Adrenal gland (tissue), 19 donors: ENCODE measurements around the gene SLC19A3. TPM values are rescaled to one million over a fixed set of nuclear protein-coding genes. Genes with fewer than 3 reads are reported as not detected.

Source experiments
- DNase-seq, 7 donors: peaks; one replicate each; pipeline ENCODE4 v3.0.0-alpha.2; 2019 to 2020
- H3K27ac ChIP-seq, 5 donors: fragments of 200-600 bp; sonication (generic) in 4 of 5; 1 replicate in 3 of 5; 2 replicates in 2 of 5; pipeline versions ENCODE4 v1.5.1 to v1.8.0; 2016 to 2020; ENCODE audit warnings: mild to moderate bottlenecking in 1 of 5
- H3K27me3 ChIP-seq: fragments of 200-600 bp; 2 replicates; pipeline ENCODE4 v1.8.0; 2021
- H3K36me3 ChIP-seq, 2 donors: fragments of 200-600 bp; replicated peaks in 1 of 2; 1 replicate in 1 of 2; 2 replicates in 1 of 2; pipeline versions ENCODE4 v1.5.1 to v1.8.0; 2018 to 2022
- H3K4me1 ChIP-seq, 2 donors: fragments of 200-600 bp; replicated peaks in 1 of 2; 1 replicate in 1 of 2; 2 replicates in 1 of 2; pipeline versions ENCODE4 v1.5.1 to v1.8.0; 2018 to 2021
- H3K4me3 ChIP-seq, 4 donors: fragments of 200-600 bp; sonication (generic) in 3 of 4; one replicate each; pipeline ENCODE4 v1.5.1; 2016 to 2018
- H3K9me3 ChIP-seq, 3 donors: fragments of 200-600 bp; sonication (generic) in 1 of 3; replicated peaks in 1 of 3; 1 replicate in 2 of 3; 2 replicates in 1 of 3; pipeline versions ENCODE4 v1.5.1 to v1.8.0; 2016 to 2021
- POLR2A ChIP-seq, 2 donors: fragments of 450-650 bp; IDR thresholded peaks; one replicate each; pipeline ENCODE4 v1.6.1; 2017; ENCODE audit warnings: antibody characterized with exemption in 2 of 2, mild to moderate bottlenecking in 2 of 2, moderate library complexity in 1 of 2
- whole genome bisulfite sequencing, 4 donors: extraction: QIAGEN DNeasy Blood & Tissue Kit in 2 of 4; methylation state at CpG; one replicate each; pipeline versions ENCODE4 v1.1.5 to v1.1.7; 2013 to 2017; 5-methylcytosine and 5-hydroxymethylcytosine counted together
- intact Hi-C, 2 donors: fragments of 100-400 bp; cut with DNase I; formaldehyde crosslinking; loops; one replicate each; pipeline versions ENCODE4 v1.14.1 to v1.15.0; 2022 to 2023
- long read RNA-seq, 10 donors: library from polyadenylated mRNA in 3 of 10; unstranded in 2 of 10; stranded (forward) in 1 of 10; transcript quantifications; one replicate each; pipeline ENCODE4 v2.0.0 and lab custom pipeline, GENCODE V29; 2021 to 2026
- polyA plus RNA-seq, 3 donors: library from polyadenylated mRNA; stranded (reverse); fragments of 200-250 nt in 2 of 3; fragments of 350-450 nt in 1 of 3; fragmentation: Illumina TruSeq in 1 of 3; extraction: RNeasy Lipid Tissue Mini Kit (QIAGEN cat#74804) in 1 of 3; gene quantifications; one replicate each; pipeline ENCODE4 v1.2.3, GENCODE V29; 2013 to 2014
- total RNA-seq, 9 donors: library from RNA; depleted of rRNA in 4 of 9; stranded (reverse); fragments of >200 nt in 4 of 9; fragments of 120-200 nt in 1 of 9; fragmentation: NEBNext Ultra II Directional in 1 of 9; extraction: Animal tissue kit (Norgen Biotek cat#: 25700) in 1 of 9; gene quantifications; one replicate each; pipeline versions ENCODE4 v1.1.0 to v1.2.4, GENCODE V29; 2013 to 2023
- TF ChIP-seq, protein P1 (sequence below), 6 experiments: fragments of 450-650 bp in 4 of 6; fragments of 200-600 bp in 2 of 6; sonication (generic) in 1 of 6; IDR thresholded peaks; 1 replicate in 5 of 6; 2 replicates in 1 of 6; pipeline versions ENCODE4 v1.5.1 to v1.8.0; 2016 to 2021; ENCODE audit warnings: antibody characterized with exemption in 6 of 6, mild to moderate bottlenecking in 2 of 6, moderate library complexity in 1 of 6
- donor health status: healthy with polysubstance abuse.
- donor health status: Bipolar disorder and iron deficiency.
- donor health status: DM: yes; HTN: yes; CAD: no.
- donor health status: DM: no; HTN: no; CAD: no.
- donor health status: DM: no; HTN: no; CAD: no.
- donor health status: DM: yes; HTN: yes; CAD: no.

The SLC19A3 gene
- total RNA-seq (1 to 10 TPM in 4 of 9 donors, under 1 TPM in 4, not detected in 1; 0.18 to 2.4 (median 0.98) TPM), polyA plus RNA-seq (1 to 10 TPM in 1 of 3 donors, under 1 TPM in 2; 0.37 to 7.9 (median 0.97) TPM)
- long read RNA-seq, donor 1 = 0 reads
- long read RNA-seq, donor 2 = 0 reads
- long read RNA-seq, donor 3 = 0 reads
- long read RNA-seq, donor 4 = 0 reads
- long read RNA-seq, donor 5 = 0 reads
- long read RNA-seq, donor 6 = 0 reads
- long read RNA-seq, donor 7 = 0 reads
- long read RNA-seq, donor 8 = 0 reads
- long read RNA-seq, donor 9 = 0 reads
- long read RNA-seq, donor 10 = 0 reads

DNA sequence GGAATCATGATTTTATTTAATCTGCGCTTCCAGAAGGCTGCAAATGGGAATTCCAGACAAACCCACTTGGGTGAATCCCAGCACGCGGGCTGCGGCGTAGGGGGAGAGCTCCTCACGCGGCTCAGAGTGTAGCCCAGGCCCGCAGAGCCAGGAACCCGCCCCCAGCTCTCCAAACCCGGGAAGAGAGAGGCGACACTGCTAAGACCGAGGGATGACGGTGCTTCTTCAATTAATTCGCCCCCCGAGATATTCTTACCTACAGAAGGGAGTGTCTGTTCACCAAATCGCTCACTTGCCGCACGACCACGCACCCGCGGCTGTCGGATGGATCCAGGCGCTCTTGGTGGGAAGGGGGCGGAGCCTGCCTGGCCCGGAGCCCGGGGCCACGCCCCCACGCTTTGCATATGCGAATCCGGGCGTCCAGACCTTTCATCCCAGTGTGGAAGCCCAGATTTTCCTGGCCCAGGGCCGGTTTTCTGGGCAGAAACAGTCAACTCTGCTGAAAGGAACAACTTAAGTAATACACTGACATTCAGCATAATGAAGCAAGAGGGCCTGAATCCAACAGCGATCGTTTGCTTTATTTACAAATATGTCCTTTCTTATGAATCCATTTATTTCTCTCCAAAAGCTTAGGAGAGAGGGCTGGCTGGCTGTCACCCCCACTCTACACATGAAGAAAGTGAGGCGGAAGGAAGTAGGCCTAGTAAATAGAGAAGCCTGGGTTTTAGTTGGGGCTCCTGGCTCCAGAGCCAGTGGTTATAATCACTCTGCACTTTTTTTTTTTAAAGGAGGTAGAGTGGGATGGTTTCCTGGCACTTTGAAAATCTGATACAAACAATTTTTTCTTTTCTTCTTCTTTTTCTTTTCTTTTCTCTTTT is at the start of gene SLC19A3:
SLC19A3 (minus strand) TSS at position 342 of the 881 bp plus-strand sequence. CDS start 15,710 bp downstream, outside the sequence.
- Histone ChIP-seq H3K4me3 (peak within 1 kb of the TSS in 1 of 4 donors; percentile 39), H3K27me3 (no peaks in the 10 kb centered on the region), H3K27ac (peak within 1 kb of the TSS in 1 of 5 donors; percentile 41), H3K9me3 (no peaks in the 10 kb centered on the region), H3K36me3 (no peaks in the 10 kb centered on the region), H3K4me1 (peaks cover 0 to 7% of the 10 kb centered on the region in 2 donors)
- DNase-seq = peak; percentile 69 to 88 (median 85)
- no peak for TF ChIP-seq POLR2A (IDR thresholded peaks at IDR 0.05)
- TF ChIP-seq, protein P1, sequence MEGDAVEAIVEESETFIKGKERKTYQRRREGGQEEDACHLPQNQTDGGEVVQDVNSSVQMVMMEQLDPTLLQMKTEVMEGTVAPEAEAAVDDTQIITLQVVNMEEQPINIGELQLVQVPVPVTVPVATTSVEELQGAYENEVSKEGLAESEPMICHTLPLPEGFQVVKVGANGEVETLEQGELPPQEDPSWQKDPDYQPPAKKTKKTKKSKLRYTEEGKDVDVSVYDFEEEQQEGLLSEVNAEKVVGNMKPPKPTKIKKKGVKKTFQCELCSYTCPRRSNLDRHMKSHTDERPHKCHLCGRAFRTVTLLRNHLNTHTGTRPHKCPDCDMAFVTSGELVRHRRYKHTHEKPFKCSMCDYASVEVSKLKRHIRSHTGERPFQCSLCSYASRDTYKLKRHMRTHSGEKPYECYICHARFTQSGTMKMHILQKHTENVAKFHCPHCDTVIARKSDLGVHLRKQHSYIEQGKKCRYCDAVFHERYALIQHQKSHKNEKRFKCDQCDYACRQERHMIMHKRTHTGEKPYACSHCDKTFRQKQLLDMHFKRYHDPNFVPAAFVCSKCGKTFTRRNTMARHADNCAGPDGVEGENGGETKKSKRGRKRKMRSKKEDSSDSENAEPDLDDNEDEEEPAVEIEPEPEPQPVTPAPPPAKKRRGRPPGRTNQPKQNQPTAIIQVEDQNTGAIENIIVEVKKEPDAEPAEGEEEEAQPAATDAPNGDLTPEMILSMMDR (IDR thresholded peaks at IDR 0.05) = no peak
- WGBS, 4 donors = 6 to 12% (median 9%) methylated on average over 19 to 35 of the region's 35 CpGs
- intact Hi-C loops = no loop called here

DNA sequence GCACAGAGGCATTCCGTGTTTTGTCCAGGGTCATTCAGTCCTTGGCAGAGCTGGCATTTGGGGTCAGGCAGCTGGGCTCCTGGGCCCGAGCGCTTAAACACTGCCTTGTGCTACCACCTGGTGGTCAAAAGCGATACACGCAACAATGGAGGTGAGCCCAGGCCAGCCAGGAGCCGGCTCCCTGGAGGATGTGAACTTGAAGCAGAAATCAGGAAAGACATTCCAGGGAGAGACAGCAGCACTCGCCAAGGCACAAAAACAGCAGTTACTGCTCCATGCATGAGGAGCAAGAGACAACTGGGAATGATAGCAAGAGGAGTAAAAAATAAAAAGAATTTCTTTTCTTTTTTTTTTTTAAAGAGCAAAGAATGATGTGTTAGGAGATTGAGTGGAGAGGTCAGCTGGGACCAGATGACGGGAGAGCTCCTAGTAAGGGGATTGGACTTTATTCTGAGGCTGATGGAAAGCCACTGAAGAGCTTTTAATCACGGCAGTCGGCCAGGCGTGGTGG is 48.6 kb upstream of the SLC19A3 start:
- DNase-seq = peak; percentile 80 to 93 (median 87)
- no peaks in the 10 kb centered on the region for H3K36me3 ChIP-seq
- no peaks in the 10 kb centered on the region for H3K27me3 ChIP-seq
- WGBS, 4 donors = 19 to 22% (median 20%) methylated on average over 11 of the region's 11 CpGs
- H3K4me3 ChIP-seq = no peak overlapping the region
- intact Hi-C loops = loop anchor here (5.0 to 10.0 kb wide), 4 partner anchors 109 to 364 kb away; no protein-coding TSS in a partner anchor
- no peaks in the 10 kb centered on the region for H3K9me3 ChIP-seq
- H3K4me1 ChIP-seq = peaks cover 4 to 6% of the 10 kb centered on the region in 2 donors
- H3K27ac ChIP-seq = no peak overlapping the region
- no peak for TF ChIP-seq POLR2A (IDR thresholded peaks at IDR 0.05)
- TF ChIP-seq, protein P1 (IDR thresholded peaks at IDR 0.05) = peak; percentile 79 to 93 (median 90)

DNA sequence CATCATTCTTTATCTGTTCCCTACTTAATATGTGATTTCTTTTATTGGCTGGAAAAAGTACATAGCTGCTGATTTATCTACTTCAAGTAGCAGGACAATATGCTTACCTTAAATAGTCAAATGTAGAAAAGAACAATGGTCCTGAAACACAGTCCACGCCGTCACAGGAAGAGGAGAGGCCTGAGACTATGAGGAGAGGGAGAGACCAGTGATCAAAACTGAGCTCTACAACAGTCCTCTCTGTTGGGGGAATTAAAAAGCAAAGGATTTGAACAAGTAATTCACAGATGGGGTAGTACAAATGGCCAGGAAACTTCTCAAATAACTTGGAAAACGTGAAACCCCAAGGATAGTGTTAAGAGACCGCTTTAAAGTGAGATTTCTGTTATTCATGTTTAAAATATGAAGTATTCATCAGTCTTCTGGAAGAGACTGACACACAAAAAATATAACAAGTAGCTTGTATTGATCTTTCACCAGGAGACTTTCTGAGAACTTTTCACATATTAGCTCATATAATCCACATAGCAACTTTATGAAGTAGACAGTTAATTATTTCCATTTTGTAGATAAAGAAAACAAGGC is 48.1 kb upstream of the SLC19A3 start:
- Histone ChIP-seq H3K27me3 (no peaks in the 10 kb centered on the region), H3K4me1 (peaks cover 4 to 6% of the 10 kb centered on the region in 2 donors), H3K27ac (no peak overlapping the region), H3K9me3 (no peaks in the 10 kb centered on the region), H3K4me3 (no peak overlapping the region), H3K36me3 (no peaks in the 10 kb centered on the region)
- TF ChIP-seq, protein P1 (IDR thresholded peaks at IDR 0.05) = no peak
- no peak for TF ChIP-seq POLR2A (IDR thresholded peaks at IDR 0.05)
- intact Hi-C loops = loop anchor here (5.0 to 10.0 kb wide), 4 partner anchors 109 to 364 kb away; no protein-coding TSS in a partner anchor
- DNase-seq = no peak
- WGBS, 4 donors = 35 to 49% (median 38%) methylated on average over 4 of the region's 4 CpGs
